Mesendoderm (in vitro differentiated cells): Measurements from ENCODE around the gene FGD4.

Experiments
- DNase-seq: peaks from one replicate; pipeline ENCODE4 v3.0.0; 2013
- H2AK5ac ChIP-seq: 2 replicates; pipeline ENCODE4 v1.6.1; 2013; ENCODE audit warnings: low read length, inconsistent platforms
- H2BK120ac ChIP-seq: 2 replicates; pipeline ENCODE4 v1.6.1; 2013; ENCODE audit warnings: low read depth, mild to moderate bottlenecking, low read length, moderate library complexity, mixed read lengths
- H2BK15ac ChIP-seq: replicated peaks from 2 replicates; pipeline ENCODE4 v1.6.1; 2013; ENCODE audit warnings: low read depth, mild to moderate bottlenecking, moderate library complexity
- H2BK5ac ChIP-seq: 2 replicates; pipeline ENCODE4 v1.6.1; 2013; ENCODE audit warnings: low read length, inconsistent platforms
- H3K18ac ChIP-seq: 2 replicates; pipeline ENCODE4 v1.6.1; 2013; ENCODE audit warnings: mild to moderate bottlenecking, low read length, mixed read lengths
- H3K23ac ChIP-seq: one replicate; pipeline ENCODE4 v1.6.1; 2013; ENCODE audit warnings: low read length
- H3K27ac ChIP-seq: 2 replicates; pipeline ENCODE4 v1.5.1; 2013; ENCODE audit warnings: low read depth, mild to moderate bottlenecking, inconsistent platforms, low read length, moderate library complexity
- H3K27me3 ChIP-seq: 2 replicates; pipeline ENCODE4 v1.6.1; 2013; ENCODE audit warnings: low read length, control low read depth, mild to moderate bottlenecking, inconsistent platforms; ENCODE audit not compliant: insufficient read depth, poor library complexity
- H3K36me3 ChIP-seq: 2 replicates; pipeline ENCODE4 v1.6.1; 2013; ENCODE audit warnings: low read length, inconsistent platforms; ENCODE audit not compliant: control insufficient read depth, insufficient read depth
- H3K4ac ChIP-seq: one replicate; pipeline ENCODE4 v1.6.1; 2013; ENCODE audit warnings: low read depth, mild to moderate bottlenecking, low read length, moderate library complexity
- H3K4me1 ChIP-seq: 2 replicates; pipeline ENCODE4 v1.6.1; 2013; ENCODE audit warnings: low read depth, low read length, inconsistent platforms; ENCODE audit not compliant: control insufficient read depth
- H3K4me2 ChIP-seq: 2 replicates; pipeline ENCODE4 v1.6.1; 2013; ENCODE audit warnings: low read length
- H3K4me3 ChIP-seq: 2 replicates; pipeline ENCODE4 v1.5.1; 2013; ENCODE audit warnings: mild to moderate bottlenecking, low read length
- H3K56ac ChIP-seq: one replicate; pipeline ENCODE4 v1.6.1; 2013; ENCODE audit warnings: low read length
- H3K79me1 ChIP-seq: 2 replicates; pipeline ENCODE4 v1.6.1; 2013; ENCODE audit warnings: low read length, inconsistent platforms
- H3K79me2 ChIP-seq: 2 replicates; pipeline ENCODE4 v1.6.1; 2013; ENCODE audit warnings: mild to moderate bottlenecking, low read length; ENCODE audit not compliant: control insufficient read depth, insufficient read depth
- H3K9ac ChIP-seq: 2 replicates; pipeline ENCODE4 v1.6.1; 2013; ENCODE audit warnings: low read length, inconsistent platforms
- H4K5ac ChIP-seq: one replicate; pipeline ENCODE4 v1.6.1; 2013; ENCODE audit warnings: low read length
- H4K8ac ChIP-seq: one replicate; pipeline ENCODE4 v1.6.1; 2013; ENCODE audit warnings: low read depth, mild to moderate bottlenecking, control low read depth, low read length, moderate library complexity
- WGBS: extraction: QIAGEN DNeasy Blood & Tissue Kit; methylation state at CpG from one replicate; pipeline ENCODE4 v1.1.7; 2013; ENCODE audit warnings: low lambda C conversion rate, missing lambda C conversion rate; ENCODE audit not compliant: insufficient coverage; ENCODE audit errors: extremely low coverage; 5-methylcytosine and 5-hydroxymethylcytosine counted together

The FGD4 gene

DNA sequence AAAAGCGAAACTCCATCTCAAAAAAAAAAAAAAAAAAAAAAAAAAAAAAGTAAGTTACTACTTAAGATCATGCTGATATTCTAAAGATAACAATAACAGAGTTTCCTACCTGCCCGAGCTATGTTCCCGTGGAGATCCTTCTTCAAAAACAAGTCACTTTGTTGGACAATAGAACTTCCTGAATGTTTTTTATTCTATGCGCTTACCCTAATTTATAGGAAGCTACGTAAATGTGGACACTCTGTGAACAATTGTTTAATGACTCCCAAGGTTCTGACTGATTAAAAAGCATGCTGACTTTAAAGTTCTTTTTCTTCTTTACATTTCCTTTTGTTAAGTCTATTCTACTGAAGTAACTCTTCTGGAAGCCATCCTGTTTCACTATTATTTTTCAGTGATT lies 52.5 kb downstream of the FGD4 start:
- H3K4ac ChIP-seq, result no peak overlapping the region
- no peak overlapping the region for H3K9ac ChIP-seq
- no peaks in the 10 kb centered on the region for H3K27me3 ChIP-seq
- H2BK5ac ChIP-seq, result no peak overlapping the region
- no peak overlapping the region for H4K5ac ChIP-seq
- DNase-seq, result no peak
- H3K79me1 ChIP-seq, result peaks cover 2% of the 10 kb centered on the region
- no peaks in the 10 kb centered on the region for H3K36me3 ChIP-seq
- H2AK5ac ChIP-seq, result no peak overlapping the region
- H3K56ac ChIP-seq, result no peak overlapping the region
- H2BK120ac ChIP-seq, result no peak overlapping the region
- no peak overlapping the region for H2BK15ac ChIP-seq
- no peak overlapping the region for H4K8ac ChIP-seq
- no CpG with 5 or more reads among the region's 5 CpGs for WGBS
- no peak overlapping the region for H3K23ac ChIP-seq
- peaks cover 13% of the 10 kb centered on the region for H3K79me2 ChIP-seq
- no peak overlapping the region for H3K18ac ChIP-seq
- no peak overlapping the region for H3K4me2 ChIP-seq
- no peak overlapping the region for H3K4me3 ChIP-seq
- no peaks in the 10 kb centered on the region for H3K4me1 ChIP-seq
- H3K27ac ChIP-seq, result no peak overlapping the region

DNA sequence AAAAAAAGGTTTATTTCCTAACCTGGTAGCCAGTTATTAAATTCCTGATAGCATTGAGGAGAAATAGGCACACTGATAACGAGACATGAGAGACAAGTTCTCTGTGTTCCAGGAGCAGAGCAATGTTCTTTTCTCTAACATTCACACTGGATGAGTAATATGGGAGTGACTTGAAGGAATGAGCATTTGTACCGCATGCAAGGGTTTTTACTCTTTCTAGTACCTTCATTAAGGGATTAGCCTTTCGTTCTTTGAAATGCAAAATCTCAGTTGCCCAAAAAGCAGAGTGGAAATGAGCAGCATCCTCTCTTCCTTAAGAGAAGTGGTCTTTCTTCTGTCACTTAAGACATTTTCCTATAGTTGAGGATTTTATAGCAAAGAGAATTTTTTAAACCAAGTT lies 54.7 kb downstream of the FGD4 start:
- Histone ChIP-seq H2BK5ac (no peak overlapping the region), H4K5ac (no peak overlapping the region), H2AK5ac (no peak overlapping the region), H2BK120ac (no peak overlapping the region), H3K23ac (no peak overlapping the region), H3K79me1 (peaks cover 2% of the 10 kb centered on the region), H3K4me1 (no peaks in the 10 kb centered on the region), H3K4ac (no peak overlapping the region), H3K18ac (no peak overlapping the region), H3K27ac (no peak overlapping the region), H3K4me3 (no peak overlapping the region), H3K9ac (no peak overlapping the region), H3K79me2 (peaks cover 13% of the 10 kb centered on the region), H3K56ac (no peak overlapping the region), H3K27me3 (no peaks in the 10 kb centered on the region), H3K4me2 (no peak overlapping the region), H3K36me3 (no peaks in the 10 kb centered on the region), H4K8ac (no peak overlapping the region), H2BK15ac (no peak overlapping the region)
- WGBS, result no CpG with 5 or more reads among the region's 3 CpGs
- DNase-seq, result peak; percentile 95

DNA sequence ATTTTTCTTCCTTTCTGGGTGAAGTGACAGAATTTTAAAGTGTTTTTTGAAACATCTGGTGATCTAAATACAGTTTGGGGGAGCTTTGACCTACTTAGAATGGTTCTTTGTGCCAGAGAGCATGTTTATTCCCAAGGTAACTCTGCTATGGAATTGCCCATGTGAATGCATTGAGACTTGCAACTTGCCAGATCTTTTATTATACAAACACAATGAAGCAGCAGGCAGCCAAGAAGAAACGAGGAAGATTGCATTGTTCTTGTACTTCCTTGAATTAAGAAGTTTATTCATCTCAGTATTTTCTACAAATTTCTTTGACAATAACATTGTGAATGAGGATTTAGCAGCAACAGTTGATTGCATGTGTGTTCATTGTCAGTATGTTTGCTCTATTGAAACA lies 55.5 kb downstream of the FGD4 start:
- Histone ChIP-seq H2BK15ac (no peak overlapping the region), H3K27me3 (no peaks in the 10 kb centered on the region), H2BK120ac (no peak overlapping the region), H3K27ac (no peak overlapping the region), H4K5ac (no peak overlapping the region), H3K36me3 (no peaks in the 10 kb centered on the region), H4K8ac (no peak overlapping the region), H2BK5ac (no peak overlapping the region), H2AK5ac (no peak overlapping the region), H3K4me3 (no peak overlapping the region), H3K4me1 (no peaks in the 10 kb centered on the region), H3K79me1 (peaks cover 2% of the 10 kb centered on the region), H3K4ac (no peak overlapping the region), H3K4me2 (no peak overlapping the region), H3K56ac (no peak overlapping the region), H3K9ac (no peak overlapping the region), H3K23ac (no peak overlapping the region), H3K79me2 (peaks cover 15% of the 10 kb centered on the region), H3K18ac (no peak overlapping the region)
- no CpG with 5 or more reads among the region's 1 CpG for WGBS
- DNase-seq, result peak; percentile 69

DNA sequence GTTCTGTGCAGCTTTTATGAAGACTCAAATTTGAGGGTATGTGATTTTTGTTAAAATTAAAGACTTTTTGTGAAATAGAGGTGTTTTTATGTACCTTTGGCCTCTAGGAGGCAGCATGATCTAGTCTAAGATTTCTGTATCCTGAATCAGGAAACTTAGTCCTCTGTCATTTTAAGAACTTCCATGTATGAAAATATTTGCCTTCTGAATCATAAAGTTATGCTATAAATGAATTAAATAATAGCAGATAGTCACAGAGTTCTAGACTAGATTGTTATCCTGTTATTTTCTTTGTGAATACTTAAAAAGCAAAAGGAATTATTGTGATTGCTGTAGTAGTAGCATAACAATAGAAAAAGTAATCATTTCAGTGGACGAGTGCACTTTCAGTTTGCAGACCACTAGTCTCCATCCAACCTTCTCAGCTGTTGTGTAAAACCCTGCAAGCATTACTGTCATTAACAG lies 56.3 kb downstream of the FGD4 start:
- Histone ChIP-seq H2BK120ac (no peak overlapping the region), H3K79me2 (peaks cover 15% of the 10 kb centered on the region), H3K4ac (no peak overlapping the region), H3K36me3 (no peaks in the 10 kb centered on the region), H3K27me3 (no peaks in the 10 kb centered on the region), H3K4me2 (no peak overlapping the region), H3K56ac (no peak overlapping the region), H2AK5ac (no peak overlapping the region), H3K79me1 (peaks cover 2% of the 10 kb centered on the region), H4K5ac (no peak overlapping the region), H3K4me3 (no peak overlapping the region), H2BK5ac (no peak overlapping the region), H3K4me1 (no peaks in the 10 kb centered on the region), H3K18ac (no peak overlapping the region), H3K27ac (no peak overlapping the region), H3K9ac (no peak overlapping the region), H4K8ac (no peak overlapping the region), H2BK15ac (no peak overlapping the region), H3K23ac (no peak overlapping the region)
- peak; percentile 59 for DNase-seq
- no CpG with 5 or more reads among the region's 1 CpG for WGBS

GRCh38 chr12:32457251-32458025 lies 58.1 kb downstream of the FGD4 start:
- H3K56ac ChIP-seq, result no peak overlapping the region
- no peak overlapping the region for H4K5ac ChIP-seq
- no peaks in the 10 kb centered on the region for H3K4me1 ChIP-seq
- no peak overlapping the region for H2BK15ac ChIP-seq
- no peak overlapping the region for H4K8ac ChIP-seq
- H3K4me3 ChIP-seq, result no peak overlapping the region
- no peak overlapping the region for H3K27ac ChIP-seq
- H2AK5ac ChIP-seq, result no peak overlapping the region
- H3K36me3 ChIP-seq, result no peaks in the 10 kb centered on the region
- no peak for DNase-seq
- no peak overlapping the region for H3K18ac ChIP-seq
- H3K4ac ChIP-seq, result no peak overlapping the region
- no CpG with 5 or more reads among the region's 1 CpG for WGBS
- no peak overlapping the region for H3K4me2 ChIP-seq
- peaks cover 15% of the 10 kb centered on the region for H3K79me2 ChIP-seq
- no peak overlapping the region for H3K23ac ChIP-seq
- H3K79me1 ChIP-seq, result no peaks in the 10 kb centered on the region
- no peak overlapping the region for H2BK120ac ChIP-seq
- no peak overlapping the region for H3K9ac ChIP-seq
- no peaks in the 10 kb centered on the region for H3K27me3 ChIP-seq
- no peak overlapping the region for H2BK5ac ChIP-seq

- Histone ChIP-seq H2BK5ac (no peak overlapping the region), H3K18ac (no peak overlapping the region), H3K4ac (no peak overlapping the region), H3K79me1 (no peaks in the 10 kb centered on the region), H3K9ac (no peak overlapping the region), H3K36me3 (no peaks in the 10 kb centered on the region), H2BK120ac (no peak overlapping the region), H3K4me2 (no peak overlapping the region), H3K4me1 (no peaks in the 10 kb centered on the region), H3K23ac (no peak overlapping the region), H4K5ac (no peak overlapping the region), H4K8ac (no peak overlapping the region), H3K56ac (no peak overlapping the region), H2BK15ac (no peak overlapping the region), H3K27ac (no peak overlapping the region), H3K27me3 (no peaks in the 10 kb centered on the region), H3K79me2 (peaks cover 15% of the 10 kb centered on the region), H2AK5ac (no peak overlapping the region), H3K4me3 (no peak overlapping the region)
- no CpG with 5 or more reads among the region's 1 CpG for WGBS
- no peak for DNase-seq
Measured at GRCh38 chr12:32460638-32461037, 61.3 kb downstream of the FGD4 start.
